ENCODE results near the gene CLEC4M. TPM values are rescaled to one million over a fixed set of nuclear protein-coding genes. Genes with fewer than 3 reads are reported as not detected.

The CLEC4M gene
- total RNA-seq, 4 donors from 2014 or later = 0.56 to 0.93 TPM; not detected in 2

- ATAC-seq (ENCODE audit: low FRiP score) (no peak), DNase-seq (ENCODE audit: low spot score) (no peak)
- TF ChIP-seq, protein P1, sequence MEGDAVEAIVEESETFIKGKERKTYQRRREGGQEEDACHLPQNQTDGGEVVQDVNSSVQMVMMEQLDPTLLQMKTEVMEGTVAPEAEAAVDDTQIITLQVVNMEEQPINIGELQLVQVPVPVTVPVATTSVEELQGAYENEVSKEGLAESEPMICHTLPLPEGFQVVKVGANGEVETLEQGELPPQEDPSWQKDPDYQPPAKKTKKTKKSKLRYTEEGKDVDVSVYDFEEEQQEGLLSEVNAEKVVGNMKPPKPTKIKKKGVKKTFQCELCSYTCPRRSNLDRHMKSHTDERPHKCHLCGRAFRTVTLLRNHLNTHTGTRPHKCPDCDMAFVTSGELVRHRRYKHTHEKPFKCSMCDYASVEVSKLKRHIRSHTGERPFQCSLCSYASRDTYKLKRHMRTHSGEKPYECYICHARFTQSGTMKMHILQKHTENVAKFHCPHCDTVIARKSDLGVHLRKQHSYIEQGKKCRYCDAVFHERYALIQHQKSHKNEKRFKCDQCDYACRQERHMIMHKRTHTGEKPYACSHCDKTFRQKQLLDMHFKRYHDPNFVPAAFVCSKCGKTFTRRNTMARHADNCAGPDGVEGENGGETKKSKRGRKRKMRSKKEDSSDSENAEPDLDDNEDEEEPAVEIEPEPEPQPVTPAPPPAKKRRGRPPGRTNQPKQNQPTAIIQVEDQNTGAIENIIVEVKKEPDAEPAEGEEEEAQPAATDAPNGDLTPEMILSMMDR (IDR thresholded peaks at IDR 0.05) = no peak
Measured at GRCh38 chr19:7746903-7747884, 15.8 kb upstream of the CLEC4M start, which contains the start of gene CD209. Gene CD209, minus strand, starts transcription at chr19:7747534. Its CDS starts 23 bp downstream, at chr19:7747511.

DNA sequence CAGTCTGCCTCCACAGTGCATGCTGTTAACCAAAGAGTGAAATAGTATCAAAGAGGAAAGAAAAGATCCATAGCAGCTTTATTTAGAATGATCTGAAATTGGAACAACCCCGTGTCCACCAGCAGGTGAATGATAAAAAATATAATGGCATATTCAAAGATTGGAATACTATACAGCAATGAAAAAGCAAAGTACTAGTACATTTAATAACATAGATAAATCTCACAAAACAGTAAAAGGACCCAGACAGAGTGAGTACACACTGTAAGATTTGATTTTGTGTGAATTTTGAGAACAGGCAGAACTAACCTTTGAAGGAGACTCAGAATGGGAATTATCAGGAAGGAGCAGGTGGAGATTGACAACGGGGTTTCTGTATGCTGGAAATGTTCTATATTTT, 14.9 kb upstream of the CLEC4M start:
- DNase-seq (ENCODE audit: low spot score) (no peak), ATAC-seq (ENCODE audit: low FRiP score) (no peak)
- TF ChIP-seq, protein P1 (IDR thresholded peaks at IDR 0.05) = no peak

DNA sequence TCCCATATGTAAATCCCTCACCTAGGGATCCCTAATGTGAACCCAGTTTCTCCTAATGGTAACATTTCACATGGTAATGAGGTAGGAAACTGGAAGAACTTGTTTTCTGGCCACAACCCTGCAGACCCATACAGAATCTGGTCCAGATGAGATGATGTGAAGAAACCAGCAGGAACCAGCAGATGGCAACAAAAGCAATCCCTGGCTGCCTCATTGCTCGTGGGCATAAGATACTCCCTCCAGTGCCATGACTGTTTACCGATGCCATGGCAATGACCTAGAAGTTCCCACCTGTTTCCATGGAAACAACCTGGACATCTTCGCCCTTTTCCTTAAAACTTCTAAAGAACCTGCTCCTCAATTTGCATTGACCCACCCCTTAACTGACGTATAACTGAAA, 14.3 kb upstream of the CLEC4M start:
- TF ChIP-seq, protein P1 (IDR thresholded peaks at IDR 0.05) = no peak
- ATAC-seq (ENCODE audit: low FRiP score) (no peak), DNase-seq (ENCODE audit: low spot score) (no peak)

- ATAC-seq (ENCODE audit: low FRiP score) = no peak
- TF ChIP-seq, protein P1 (IDR thresholded peaks at IDR 0.05) = no peak
- DNase-seq (ENCODE audit: low spot score) = no peak
Measured at GRCh38 chr19:7751157-7751783, 11.8 kb upstream of the CLEC4M start.

DNA sequence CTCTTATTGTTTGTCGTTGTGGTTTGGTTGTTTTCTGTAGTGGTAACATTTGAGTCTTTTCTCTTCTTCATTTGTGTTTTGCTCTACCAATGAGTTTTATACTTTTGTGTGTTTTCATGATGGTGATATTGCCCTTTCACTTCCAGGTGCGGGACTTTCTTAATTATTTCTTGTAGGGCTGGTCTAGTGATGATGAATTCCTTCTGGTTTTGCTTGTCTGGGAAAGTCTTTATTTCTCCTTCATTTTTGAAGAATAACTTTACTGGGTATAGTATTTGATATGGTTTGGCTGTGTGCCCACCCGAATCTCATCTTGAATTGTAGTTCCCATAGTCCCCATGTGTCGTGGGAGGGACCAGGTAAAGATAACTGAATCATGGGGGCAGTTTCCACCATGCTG, 6.8 kb upstream of the CLEC4M start:
- ATAC-seq (ENCODE audit: low FRiP score) (no peak), DNase-seq (ENCODE audit: low spot score) (no peak)
- TF ChIP-seq, protein P1 (IDR thresholded peaks at IDR 0.05) = no peak

DNA sequence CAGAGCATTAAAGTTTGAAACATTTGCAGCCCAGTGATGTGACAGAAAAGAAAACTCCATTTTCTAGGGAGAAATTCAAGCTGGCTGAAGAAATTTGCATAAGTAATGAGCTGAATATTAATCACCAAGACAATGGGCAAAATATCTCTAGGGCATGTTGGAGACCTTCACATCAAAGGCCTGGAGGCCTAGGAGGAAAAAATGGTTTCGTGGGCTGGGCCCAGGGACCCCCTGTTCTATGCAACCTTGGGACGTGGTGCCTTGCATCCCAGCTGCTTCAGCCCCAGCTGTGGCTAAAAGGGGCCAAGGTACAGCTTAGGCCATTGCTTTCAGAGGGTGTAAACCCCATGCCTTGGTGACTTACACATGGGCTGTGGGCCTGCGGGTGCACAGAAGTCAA, 5.7 kb upstream of the CLEC4M start:
- TF ChIP-seq, protein P1 (IDR thresholded peaks at IDR 0.05) = no peak
- no peak for DNase-seq (ENCODE audit: low spot score)
- ATAC-seq (ENCODE audit: low FRiP score) = no peak
